B cell (primary cell): ENCODE data around the gene OR5P2. TPM values are rescaled to one million over a fixed set of nuclear protein-coding genes. Genes with fewer than 3 reads are reported as not detected.
"Not testable (repeated sequence)": the region's sequence is repeated elsewhere in the genome, so short reads cannot be mapped to it uniquely, and the experiment has no call there.

Source experiments
- ATAC-seq: fragments of 200-7000 bp; cut with Tn5 transposase; one replicate; pipeline ENCODE4 v1.10.0; 2021; ENCODE audit warnings: low read depth, mild to moderate bottlenecking, moderate number of reproducible peaks, moderate library complexity
- CTCF ChIA-PET: fragments of 350-600 bp; sonication (Branson Sonifier 250); formaldehyde crosslinking; loops from one replicate; lab custom pipeline; 2021; ENCODE audit warnings: antibody characterized with exemption, inconsistent platforms; lab: Charles Lee
- POLR2A ChIA-PET: fragments of 350-600 bp; sonication (Branson Sonifier 250); formaldehyde crosslinking; loops from one replicate; lab custom pipeline; 2021; ENCODE audit warnings: antibody characterized with exemption; lab: Charles Lee
- DNase-seq: peaks from one replicate; pipeline ENCODE4 v3.0.0; 2013
- H2AFZ ChIP-seq: 2 replicates; pipeline ENCODE4 v1.6.1; 2012; ENCODE audit warnings: mild to moderate bottlenecking, low read depth, low read length; ENCODE audit not compliant: insufficient read depth, poor library complexity, severe bottlenecking
- H3K27ac ChIP-seq, 2 donors: 1 replicate in 1 of 2; 2 replicates in 1 of 2; pipeline ENCODE4 v1.5.1; 2012 to 2013; ENCODE audit warnings: low read length in 2 of 2, mild to moderate bottlenecking in 2 of 2, moderate library complexity in 1 of 2
- H3K27me3 ChIP-seq, 4 experiments: fragments of 200-600 bp in 1 of 4; sonication (generic) in 1 of 4; replicated peaks in 1 of 4; 1 replicate in 2 of 4; 2 replicates in 2 of 4; pipeline versions ENCODE4 v1.6.1 to v1.7.0; 2013 to 2016; ENCODE audit warnings: low read length in 3 of 4, mild to moderate bottlenecking in 2 of 4, mixed read lengths in 1 of 4, moderate library complexity in 1 of 4; ENCODE audit not compliant: insufficient read depth in 4 of 4, control insufficient read depth in 3 of 4; ENCODE audit errors: control extremely low read depth in 1 of 4
- H3K36me3 ChIP-seq, 2 experiments: replicated peaks in 1 of 2; 1 replicate in 1 of 2; 2 replicates in 1 of 2; pipeline versions ENCODE4 v1.6.1 to v1.7.1; 2013; ENCODE audit warnings: low read length in 1 of 2; ENCODE audit not compliant: insufficient read depth in 2 of 2, control insufficient read depth in 1 of 2; ENCODE audit errors: control extremely low read depth in 1 of 2, extremely low read depth in 1 of 2
- H3K4me1 ChIP-seq, 2 donors: fragments of 200-600 bp in 1 of 2; sonication (generic) in 1 of 2; 1 replicate in 1 of 2; 2 replicates in 1 of 2; pipeline versions ENCODE4 v1.5.1 to v1.6.1; 2013 to 2017; ENCODE audit warnings: low read length in 2 of 2; ENCODE audit not compliant: control insufficient read depth in 2 of 2, insufficient read depth in 2 of 2
- H3K4me2 ChIP-seq: replicated peaks from 2 replicates; pipeline ENCODE3; 2012; ENCODE audit warnings: mild to moderate bottlenecking, low read depth, low read length; ENCODE audit not compliant: poor library complexity, severe bottlenecking
- H3K4me3 ChIP-seq, 5 experiments: fragments of 200-600 bp in 1 of 5; sonication (generic) in 1 of 5; 1 replicate in 3 of 5; 2 replicates in 2 of 5; pipeline versions ENCODE4 v1.5.1 to v1.7.0; 2011 to 2016; ENCODE audit warnings: low read length in 4 of 5, mild to moderate bottlenecking in 4 of 5, low read depth in 2 of 5, control low read depth in 1 of 5, moderate library complexity in 1 of 5; ENCODE audit not compliant: insufficient read depth in 1 of 5; ENCODE audit errors: control extremely low read depth in 1 of 5, extremely low read depth in 1 of 5
- H3K79me2 ChIP-seq: fragments of 200-600 bp; sonication (generic); one replicate; pipeline ENCODE4 v1.6.0; 2016; ENCODE audit warnings: low read length; ENCODE audit not compliant: control insufficient read depth, insufficient read depth
- H3K9ac ChIP-seq: fragments of 200-600 bp; sonication (generic); 2 replicates; pipeline ENCODE4 v1.6.1; 2017; ENCODE audit warnings: mild to moderate bottlenecking, low read length, moderate library complexity
- H3K9me3 ChIP-seq, 3 donors: one replicate each; pipeline versions ENCODE4 v1.6.1 to v1.7.1; 2013; ENCODE audit warnings: low read length in 2 of 3; ENCODE audit not compliant: control insufficient read depth in 2 of 3, insufficient read depth in 1 of 3; ENCODE audit errors: control extremely low read depth in 1 of 3
- H4K20me1 ChIP-seq: 2 replicates; pipeline ENCODE4 v1.6.0; 2012; ENCODE audit warnings: mild to moderate bottlenecking, low read length; ENCODE audit not compliant: insufficient read depth, control insufficient read depth, poor library complexity, severe bottlenecking
- H3K27ac Mint-ChIP-seq: one replicate; pipeline ENCODE4 v1.8.0; 2021; ENCODE audit warnings: mixed read lengths
- H3K27me3 Mint-ChIP-seq: one replicate; pipeline ENCODE4 v1.8.0; 2021; ENCODE audit warnings: mixed read lengths
- H3K4me1 Mint-ChIP-seq: one replicate; pipeline ENCODE4 v1.8.0; 2021; ENCODE audit warnings: mixed read lengths
- H3K4me3 Mint-ChIP-seq: one replicate; pipeline ENCODE4 v1.8.0; 2021; ENCODE audit warnings: mixed read lengths
- H3K9me3 Mint-ChIP-seq: one replicate; pipeline ENCODE4 v1.8.0; 2022; ENCODE audit warnings: mixed read lengths; ENCODE audit not compliant: insufficient read depth
- WGBS: methylation state at CpG from one replicate; pipeline ENCODE4 v1.1.5; 2013; ENCODE audit warnings: missing lambda C conversion rate; ENCODE audit not compliant: insufficient coverage; 5-methylcytosine and 5-hydroxymethylcytosine counted together
- intact Hi-C: fragments of 100-400 bp; cut with micrococcal nuclease; formaldehyde crosslinking; loops from one replicate; pipeline ENCODE4 v1.10.0; 2022
- polyA plus RNA-seq: library from polyadenylated mRNA; depleted of rRNA; stranded (reverse); fragments of >200 nt; gene quantifications from 2 replicates; pipeline ENCODE4 v1.2.3, GENCODE V29; 2012
- total RNA-seq, 2 donors: library from RNA; stranded (reverse); fragments of 120-200 nt in 1 of 2; gene quantifications; 1 replicate in 1 of 2; 2 replicates in 1 of 2; pipeline versions ENCODE4 v1.2.3 to v1.2.4, GENCODE V29; 2013 to 2022

Gene OR5P2
- total and polyA plus RNA-seq, 2 donors (not counting 1 experiment from before 2014, with no cell fraction given) = not detected

GRCh38 chr11:7814897-7815296 is 18.2 kb upstream of the OR5P2 start:
- DNase-seq, H3K27me3 Mint-ChIP-seq, H4K20me1 ChIP-seq, H2AFZ ChIP-seq, H3K4me3 ChIP-seq, ATAC-seq, H3K79me2 ChIP-seq, CTCF ChIA-PET, H3K4me2 ChIP-seq, H3K27me3 ChIP-seq, H3K4me1 ChIP-seq, H3K4me3 Mint-ChIP-seq, H3K36me3 ChIP-seq, intact Hi-C loops, POLR2A ChIA-PET, H3K27ac ChIP-seq, H3K27ac Mint-ChIP-seq, H3K9me3 ChIP-seq, H3K4me1 Mint-ChIP-seq, H3K9ac ChIP-seq: not testable (repeated sequence)
- H3K9me3 Mint-ChIP-seq = peaks cover 13% of the 10 kb centered on the region
- no CpG with 5 or more reads among the region's 2 CpGs for WGBS

GRCh38 chr11:7810301-7810700 is 13.6 kb upstream of the OR5P2 start:
- H3K4me1 Mint-ChIP-seq, H3K4me2 ChIP-seq, H3K4me1 ChIP-seq, H3K9ac ChIP-seq, DNase-seq, H3K27ac ChIP-seq, H3K79me2 ChIP-seq, H3K4me3 ChIP-seq, H4K20me1 ChIP-seq, intact Hi-C loops, H3K27me3 ChIP-seq, POLR2A ChIA-PET, H3K27me3 Mint-ChIP-seq, H3K4me3 Mint-ChIP-seq, CTCF ChIA-PET, H2AFZ ChIP-seq, H3K27ac Mint-ChIP-seq, ATAC-seq, H3K36me3 ChIP-seq: not testable (repeated sequence)
- H3K9me3 ChIP-seq = peaks cover 3 to 11% (median 3%) of the 10 kb centered on the region in 3 donors
- peaks cover 19% of the 10 kb centered on the region for H3K9me3 Mint-ChIP-seq
- 57% methylated on average over 1 of the region's 2 CpGs for WGBS
